Measurements from ENCODE around the gene KRTAP5-4. TPM values are rescaled to one million over a fixed set of nuclear protein-coding genes. Genes with fewer than 3 reads are reported as not detected.

KRTAP5-4 gene
- total RNA-seq, 1 donor from 2014 or later: not detected

GRCh38 chr11:1574238-1574932 lies 47.6 kb downstream of the KRTAP5-4 start:
- Mint-ChIP-seq H3K4me3 (peak overlapping the region; percentile 79), H3K9me3 (peaks cover 3% of the 10 kb centered on the region), H3K4me1 (no peaks in the 10 kb centered on the region), H3K27me3 (ENCODE audit: low read depth) (peaks cover 62% of the 10 kb centered on the region), H3K27ac (ENCODE audit: unreplicated experiment) (no peak overlapping the region), H3K36me3 (ENCODE audit: low read depth) (no peaks in the 10 kb centered on the region)
- DNase-seq (ENCODE audit: low read depth, low spot score): peak; percentile 57
- TF ChIP-seq CTCF (conservative IDR thresholded peaks at IDR 0.05): peak; percentile 86

GRCh38 chr11:1573903-1574237 lies 48.1 kb downstream of the KRTAP5-4 start:
- no peak for DNase-seq (ENCODE audit: low read depth, low spot score)
- Mint-ChIP-seq H3K4me3 (peak overlapping the region; percentile 79), H3K27me3 (ENCODE audit: low read depth) (peaks cover 63% of the 10 kb centered on the region), H3K27ac (ENCODE audit: unreplicated experiment) (no peak overlapping the region), H3K36me3 (ENCODE audit: low read depth) (no peaks in the 10 kb centered on the region), H3K4me1 (no peaks in the 10 kb centered on the region), H3K9me3 (peaks cover 3% of the 10 kb centered on the region)
- TF ChIP-seq CTCF (conservative IDR thresholded peaks at IDR 0.05): no peak

GRCh38 chr11:1573077-1573902 lies 48.6 kb downstream of the KRTAP5-4 start:
- Mint-ChIP-seq H3K36me3 (ENCODE audit: low read depth) (no peaks in the 10 kb centered on the region), H3K9me3 (peaks cover 3% of the 10 kb centered on the region), H3K27me3 (ENCODE audit: low read depth) (peaks cover 58% of the 10 kb centered on the region), H3K4me3 (peak overlapping the region; percentile 79), H3K4me1 (no peaks in the 10 kb centered on the region), H3K27ac (ENCODE audit: unreplicated experiment) (no peak overlapping the region)
- DNase-seq (ENCODE audit: low read depth, low spot score): no peak
- no peak for TF ChIP-seq CTCF (conservative IDR thresholded peaks at IDR 0.05)

- Mint-ChIP-seq H3K4me1 (no peaks in the 10 kb centered on the region), H3K36me3 (ENCODE audit: low read depth) (no peaks in the 10 kb centered on the region), H3K4me3 (peak within 1 kb of the TSS; percentile 44), H3K27ac (ENCODE audit: unreplicated experiment) (no peak within 1 kb of the TSS), H3K27me3 (ENCODE audit: low read depth) (peaks cover 55% of the 10 kb centered on the region), H3K9me3 (no peaks in the 10 kb centered on the region)
- peak; percentile 78 for DNase-seq (ENCODE audit: low read depth, low spot score)
- no peak for TF ChIP-seq CTCF (conservative IDR thresholded peaks at IDR 0.05)
Measured at GRCh38 chr11:1572197-1573076, 49.5 kb downstream of the KRTAP5-4 start, which contains the start of gene DUSP8. TSS of gene DUSP8 (minus strand) at chr11:1572271. CDS start at chr11:1565826, 6,445 bp downstream.

- no peak for DNase-seq (ENCODE audit: low read depth, low spot score)
- Mint-ChIP-seq H3K27me3 (ENCODE audit: low read depth) (peaks cover 55% of the 10 kb centered on the region), H3K4me3 (no peak overlapping the region), H3K9me3 (no peaks in the 10 kb centered on the region), H3K36me3 (ENCODE audit: low read depth) (no peaks in the 10 kb centered on the region), H3K27ac (ENCODE audit: unreplicated experiment) (no peak overlapping the region), H3K4me1 (no peaks in the 10 kb centered on the region)
- TF ChIP-seq CTCF (conservative IDR thresholded peaks at IDR 0.05): no peak
Measured at GRCh38 chr11:1571760-1572196, 50.2 kb downstream of the KRTAP5-4 start.

All from neural crest cell (in vitro differentiated cells).